ENCODE results near the gene PDE1A. TPM values are rescaled to one million over a fixed set of nuclear protein-coding genes. Genes with fewer than 3 reads are reported as not detected.
A peak's percentile ranks its signal among the peaks of the same experiment; 100 is the strongest.
"Not testable (repeated sequence)": the region's sequence is repeated elsewhere in the genome, so short reads cannot be mapped to it uniquely, and the experiment has no call there.

PDE1A gene
- total RNA-seq, 1 experiment from 2014 or later, result 41.1 TPM

- no peak for DNase-seq (ENCODE audit: extremely low read depth, low read depth)
These were observed 14.0 kb downstream of the PDE1A start for GRCh38 chr2:182412858-182413257.

- DNase-seq (ENCODE audit: extremely low read depth, low read depth), result no peak
These were observed 16.7 kb downstream of the PDE1A start for GRCh38 chr2:182410120-182410519.

- DNase-seq (ENCODE audit: extremely low read depth, low read depth), result no peak
These were observed 20.6 kb downstream of the PDE1A start for GRCh38 chr2:182406221-182406620.

- DNase-seq (ENCODE audit: extremely low read depth, low read depth), result no peak
These were observed 21.8 kb downstream of the PDE1A start for GRCh38 chr2:182404975-182405561.

GRCh38 chr2:182404092-182404491 lies 22.7 kb downstream of the PDE1A start:
- no peak for DNase-seq (ENCODE audit: extremely low read depth, low read depth)

DNA sequence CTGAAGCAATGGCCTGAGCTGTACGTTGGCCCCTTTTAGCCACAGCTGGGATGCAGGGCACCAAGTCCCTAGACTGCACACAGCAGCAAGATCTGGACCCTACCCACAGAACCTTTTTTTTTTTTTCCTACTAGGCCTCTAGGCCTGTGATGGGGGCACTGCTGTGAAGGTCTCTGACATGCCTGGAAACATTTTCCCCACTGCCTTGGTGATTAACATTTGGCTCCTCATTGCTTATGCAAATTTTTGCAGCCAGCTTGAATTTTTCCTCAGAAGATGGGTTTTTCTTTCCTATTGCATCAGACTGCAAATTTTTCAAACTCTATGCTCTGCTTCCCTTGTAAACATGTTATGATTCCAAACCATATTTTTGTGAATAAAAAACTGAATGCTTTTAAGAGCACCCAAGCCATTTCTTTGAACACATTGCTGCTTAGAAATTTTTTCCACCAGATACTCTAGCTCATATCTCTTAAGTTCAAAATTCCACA lies 33.5 kb downstream of the PDE1A start:
- DNase-seq (ENCODE audit: extremely low read depth, low read depth), result no peak

DNA sequence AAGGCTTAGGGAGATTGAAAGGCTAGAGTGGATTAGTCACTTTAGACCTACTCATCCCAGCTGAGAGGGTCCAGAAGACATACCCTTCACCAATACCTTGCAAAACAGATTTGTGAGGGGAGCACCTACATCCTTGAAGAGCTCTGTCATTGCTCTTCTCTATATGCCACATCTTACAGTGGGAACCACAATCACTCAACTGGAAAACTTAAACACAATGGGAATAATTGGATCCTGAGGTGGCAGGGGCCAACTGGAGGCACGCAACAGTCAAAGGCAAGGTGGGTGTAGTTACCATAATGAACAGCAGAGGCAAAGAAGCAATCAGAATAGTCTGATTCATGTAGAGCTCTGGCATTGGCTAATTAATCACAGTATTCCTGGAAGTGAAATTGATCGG lies 35.4 kb downstream of the PDE1A start:
- DNase-seq (ENCODE audit: extremely low read depth, low read depth), result no peak

DNA sequence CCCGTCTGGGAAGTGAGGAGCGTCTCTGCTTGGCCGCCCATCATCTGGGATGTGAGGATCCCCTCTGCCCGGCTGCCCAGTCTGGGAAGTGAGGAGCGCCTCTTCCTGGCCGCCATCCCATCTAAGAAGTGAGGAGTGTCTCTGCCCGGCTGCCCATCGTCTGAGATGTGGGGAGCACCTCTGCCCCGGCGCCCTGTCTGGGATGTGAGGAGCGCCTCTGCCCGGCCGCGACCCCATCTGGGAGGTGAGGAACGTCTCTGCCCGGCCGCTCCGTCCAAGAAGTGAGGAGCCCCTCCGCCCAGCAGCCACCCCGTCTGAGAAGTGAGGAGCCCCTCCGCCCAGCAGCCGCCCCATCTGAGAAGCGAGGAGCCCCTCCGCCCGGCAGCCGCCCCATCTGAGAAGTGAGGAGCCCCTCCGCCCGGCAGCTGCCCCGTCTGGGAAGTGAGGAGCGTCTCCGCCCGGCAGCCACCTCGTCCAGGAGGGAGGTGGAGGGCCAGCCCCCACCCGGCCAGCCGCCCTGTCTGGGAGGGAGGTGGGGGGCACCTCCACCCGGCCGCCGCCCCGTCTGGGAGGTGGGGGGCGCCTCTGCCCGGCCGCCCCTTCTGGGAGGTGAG lies 40.5 kb downstream of the PDE1A start:
- not testable (repeated sequence) for DNase-seq (ENCODE audit: extremely low read depth, low read depth)

DNA sequence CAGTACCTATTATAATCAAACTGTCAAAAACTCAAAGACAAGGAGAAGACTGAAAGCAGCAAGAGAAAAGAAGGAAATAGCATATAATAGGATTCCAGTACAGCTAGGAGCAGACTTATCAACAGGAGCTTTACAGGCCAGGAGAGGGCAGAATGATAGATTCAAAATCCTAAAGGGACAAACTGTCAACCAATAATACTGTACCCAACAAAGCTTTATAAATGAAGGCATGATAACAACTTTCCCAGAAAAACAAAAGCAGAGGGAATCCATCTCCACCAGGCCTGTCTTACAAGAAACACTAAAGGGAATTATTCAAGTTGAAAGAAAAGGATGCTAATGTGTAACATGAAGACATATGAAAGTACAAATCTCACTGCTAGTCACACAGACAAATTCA lies 42.0 kb downstream of the PDE1A start:
- DNase-seq (ENCODE audit: extremely low read depth, low read depth), result no peak

- DNase-seq (ENCODE audit: extremely low read depth, low read depth), result no peak
These were observed 45.6 kb downstream of the PDE1A start for GRCh38 chr2:182381225-182381624.

DNA sequence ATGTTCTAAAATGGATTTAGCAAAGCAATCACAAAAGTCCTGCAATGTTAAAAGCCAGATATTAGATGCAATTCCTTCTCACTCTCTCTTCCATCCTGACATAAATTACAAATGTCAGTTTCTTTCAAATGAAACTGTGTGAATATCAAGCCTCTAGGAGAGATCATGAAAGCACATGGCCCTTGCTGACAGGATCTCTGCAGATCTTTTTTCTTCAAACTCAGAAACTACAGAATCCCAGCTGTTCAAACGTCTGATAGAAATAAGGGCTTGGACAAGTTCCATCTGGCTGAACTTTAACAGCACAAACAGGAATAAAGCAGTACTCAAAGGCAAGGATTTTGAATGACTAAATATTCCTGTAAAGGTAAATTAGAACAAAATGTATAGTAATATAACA lies 47.6 kb downstream of the PDE1A start:
- no peak for DNase-seq (ENCODE audit: extremely low read depth, low read depth)

DNA sequence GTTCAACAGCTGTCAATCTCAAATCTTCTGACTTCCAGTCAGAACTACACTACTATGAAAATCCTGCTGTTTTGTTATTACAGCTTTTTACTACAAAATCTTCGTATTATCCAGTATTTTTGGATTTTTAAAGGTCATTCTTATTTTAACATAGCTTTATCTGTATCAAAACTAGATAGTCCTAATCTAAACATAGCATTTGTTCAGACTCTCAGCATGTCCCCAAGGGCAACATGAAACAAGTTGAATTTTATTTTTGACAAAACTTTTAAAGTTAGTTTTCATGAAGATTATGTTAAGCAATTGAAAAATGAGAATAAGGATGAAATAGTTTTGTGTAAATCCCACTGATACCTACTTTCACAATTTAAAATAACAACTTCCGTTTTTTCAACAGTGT lies 48.1 kb downstream of the PDE1A start:
- no peak for DNase-seq (ENCODE audit: extremely low read depth, low read depth)

DNA sequence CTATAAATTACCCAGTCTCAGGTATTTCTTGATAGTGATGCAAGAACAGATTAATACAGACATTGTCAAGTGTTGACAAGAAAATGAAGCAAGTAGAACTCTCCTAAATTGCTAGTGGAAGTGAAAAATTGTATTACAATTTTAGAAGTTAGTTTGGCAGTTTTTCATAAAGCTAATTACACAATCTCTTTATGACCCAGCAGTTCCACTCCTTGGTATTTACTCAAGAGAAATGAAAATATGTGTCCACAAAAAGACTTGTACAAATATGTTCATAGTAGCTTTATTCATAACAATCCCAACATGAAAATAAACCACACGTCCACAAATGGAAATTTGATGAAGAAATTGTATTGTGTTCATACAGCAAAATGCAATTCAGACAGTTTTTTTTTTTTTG lies 49.4 kb downstream of the PDE1A start:
- DNase-seq (ENCODE audit: extremely low read depth, low read depth), result no peak

- no peak for DNase-seq (ENCODE audit: extremely low read depth, low read depth)
These were observed 51.0 kb downstream of the PDE1A start for GRCh38 chr2:182375862-182376261.

DNA sequence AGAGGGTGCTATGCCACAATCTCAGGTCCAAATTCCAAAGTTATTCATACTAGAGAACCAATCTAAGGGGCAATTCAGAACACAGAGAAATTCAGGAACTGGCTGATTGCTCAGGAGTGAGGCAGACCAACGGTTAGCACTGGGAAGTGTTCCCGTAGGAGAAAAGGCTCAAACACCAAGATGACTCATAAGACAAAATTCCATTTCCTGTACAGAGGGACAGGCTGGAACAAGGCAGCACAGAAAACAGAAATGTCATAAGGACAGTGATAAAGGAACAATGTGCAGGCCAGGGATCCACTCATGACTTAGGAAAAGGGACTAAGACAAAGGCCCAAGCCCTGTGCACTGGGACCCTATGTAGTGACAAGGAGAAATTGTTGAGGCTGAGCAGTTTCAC lies 54.2 kb downstream of the PDE1A start:
- peak; percentile 72 for DNase-seq (ENCODE audit: extremely low read depth, low read depth)

GRCh38 chr2:182368996-182369395 lies 57.8 kb downstream of the PDE1A start:
- DNase-seq (ENCODE audit: extremely low read depth, low read depth), result no peak

DNA sequence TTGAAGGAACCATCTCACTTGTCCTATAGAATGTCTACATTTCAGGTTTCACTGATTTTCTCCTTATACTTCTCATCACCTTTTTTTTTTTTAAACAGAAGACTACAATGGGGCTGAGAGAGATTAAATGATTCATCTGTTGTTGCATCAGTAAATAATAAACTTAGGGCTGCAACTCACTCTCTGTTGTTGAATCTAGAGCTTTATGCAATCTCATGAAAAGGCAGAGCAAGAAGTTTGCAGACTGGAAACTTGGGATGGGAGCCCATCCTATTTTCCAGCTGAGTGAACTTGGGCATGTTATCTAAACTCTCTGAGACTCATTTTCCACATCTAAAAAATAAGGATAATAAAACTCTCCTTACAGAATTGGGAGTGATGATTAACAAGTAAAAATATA lies 58.4 kb downstream of the PDE1A start:
- DNase-seq (ENCODE audit: extremely low read depth, low read depth), result peak; percentile 94

- no peak for DNase-seq (ENCODE audit: extremely low read depth, low read depth)
These were observed 59.4 kb downstream of the PDE1A start for GRCh38 chr2:182367401-182367800.

GRCh38 chr2:182366628-182367027 lies 60.2 kb downstream of the PDE1A start:
- peak; percentile 99 for DNase-seq (ENCODE audit: extremely low read depth, low read depth)

DNA sequence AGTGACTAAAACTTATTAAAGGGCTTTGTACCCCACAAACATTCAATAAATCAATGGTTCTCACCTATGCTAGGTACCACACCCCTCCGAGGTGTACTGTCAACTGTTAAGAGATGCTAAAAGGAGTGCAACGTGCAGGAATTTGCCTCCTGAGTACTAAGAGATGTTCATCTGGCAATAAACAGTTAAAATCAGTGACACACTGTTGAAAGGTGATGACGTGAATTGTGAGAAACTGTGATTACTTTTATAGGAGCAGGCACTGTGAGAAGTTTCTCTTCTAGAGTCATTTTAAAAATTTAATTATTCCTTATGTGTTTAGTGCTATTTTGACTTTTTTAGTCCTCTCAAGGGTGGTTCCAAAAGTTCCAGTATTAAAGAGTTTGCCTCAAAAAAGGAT lies 61.0 kb downstream of the PDE1A start:
- DNase-seq (ENCODE audit: extremely low read depth, low read depth), result peak; percentile 91

GRCh38 chr2:182361477-182361876 lies 65.4 kb downstream of the PDE1A start:
- DNase-seq (ENCODE audit: extremely low read depth, low read depth), result no peak

- peak; percentile 57 for DNase-seq (ENCODE audit: extremely low read depth, low read depth)
These were observed 66.1 kb downstream of the PDE1A start for GRCh38 chr2:182360663-182361260.

Measured in NCI-H460 (cell line).